Breast epithelium (tissue), 4 donors: ENCODE data around the gene VSIR. TPM values are rescaled to one million over a fixed set of nuclear protein-coding genes. Genes with fewer than 3 reads are reported as not detected.

Source experiments
- DNase-seq, 2 donors: peaks; one replicate each; pipeline ENCODE4 v3.0.0-alpha.2; 2019; ENCODE audit warnings: low spot score in 2 of 2
- H3K27ac ChIP-seq, 2 donors: fragments of 200-600 bp; sonication (generic) in 1 of 2; one replicate each; pipeline ENCODE4 v1.5.1; 2016 to 2019; ENCODE audit warnings: mild to moderate bottlenecking in 1 of 2
- H3K27me3 ChIP-seq, 2 donors: fragments of 200-600 bp; sonication (generic) in 1 of 2; one replicate each; pipeline versions ENCODE4 v1.5.1 to v1.6.0; 2017 to 2019; ENCODE audit warnings: control low read depth in 1 of 2, mild to moderate bottlenecking in 1 of 2
- H3K36me3 ChIP-seq: fragments of 200-600 bp; one replicate; pipeline ENCODE4 v1.5.1; 2019
- H3K4me1 ChIP-seq, 2 donors: fragments of 200-600 bp; sonication (generic); one replicate each; pipeline ENCODE4 v1.5.1; 2016 to 2019; ENCODE audit warnings: control low read depth in 1 of 2
- H3K4me3 ChIP-seq, 3 donors: fragments of 200-600 bp; sonication (generic); 1 replicate in 2 of 3; 2 replicates in 1 of 3; pipeline ENCODE4 v1.5.1; 2016 to 2019; ENCODE audit warnings: mild to moderate bottlenecking in 3 of 3, moderate library complexity in 2 of 3
- H3K9me3 ChIP-seq, 2 donors: fragments of 200-600 bp; sonication (generic) in 1 of 2; one replicate each; pipeline ENCODE4 v1.5.1; 2016 to 2019; ENCODE audit warnings: control low read depth in 1 of 2
- CTCF ChIP-seq, 3 donors: fragments of 450-650 bp; IDR thresholded peaks; one replicate each; pipeline ENCODE4 v1.5.1; 2016 to 2017; ENCODE audit warnings: antibody characterized with exemption in 3 of 3, mild to moderate bottlenecking in 3 of 3, moderate library complexity in 3 of 3
- POLR2A ChIP-seq: fragments of 450-650 bp; IDR thresholded peaks from one replicate; pipeline ENCODE4 v1.6.1; 2016; ENCODE audit warnings: antibody characterized with exemption, mild to moderate bottlenecking, moderate library complexity
- POLR2AphosphoS5 ChIP-seq, 3 donors: sonication (generic); formaldehyde crosslinking; IDR thresholded peaks; one replicate each; pipeline ENCODE4 v1.6.1; 2017; ENCODE audit warnings: antibody characterized with exemption in 3 of 3
- intact Hi-C: fragments of 100-400 bp; cut with DNase I; formaldehyde crosslinking; loops from one replicate; pipeline ENCODE4 v1.15.1; 2023; ENCODE audit warnings: low total_unique reads
- total RNA-seq, 3 donors: library from RNA; depleted of rRNA; stranded (reverse); fragments of >200 nt; gene quantifications; one replicate each; pipeline ENCODE4 v1.1.0, GENCODE V29; 2016

The VSIR gene
- total RNA-seq, 3 donors from 2014 or later = 33.4 to 58.7 (median 34.7) TPM

DNA sequence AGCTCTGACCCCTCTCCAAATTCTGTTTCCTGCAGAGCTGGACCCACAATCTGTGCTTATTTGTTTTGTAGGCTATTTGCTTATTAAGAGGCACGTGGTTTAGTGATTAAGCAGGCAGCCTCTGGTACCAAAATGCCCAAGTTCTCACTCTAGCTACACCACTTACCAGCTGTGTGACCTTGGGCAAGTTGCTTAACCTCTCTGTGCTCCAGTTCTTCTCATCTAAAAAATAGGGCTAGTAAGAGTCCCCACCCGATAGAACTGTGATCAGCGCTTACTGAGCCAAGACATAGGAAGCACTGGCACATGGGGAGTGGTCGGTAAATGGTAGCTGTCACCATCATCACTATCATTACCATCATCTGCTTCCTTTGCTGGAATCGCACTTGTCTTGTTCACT, 74.6 kb downstream of the VSIR start:
- no peak for DNase-seq
- H3K36me3 ChIP-seq = no peaks in the 10 kb centered on the region
- H3K4me1 ChIP-seq = no peaks in the 10 kb centered on the region
- intact Hi-C loops = no loop called here
- TF ChIP-seq POLR2A = no peak
- TF ChIP-seq POLR2AphosphoS5 (IDR thresholded peaks at IDR 0.05) = no peak
- TF ChIP-seq CTCF (IDR thresholded peaks at IDR 0.05) = no peak
- H3K27ac ChIP-seq = no peak overlapping the region
- no peak overlapping the region for H3K4me3 ChIP-seq
- no peaks in the 10 kb centered on the region for H3K9me3 ChIP-seq
- H3K27me3 ChIP-seq = no peaks in the 10 kb centered on the region

GRCh38 chr10:71697938-71698709, 75.2 kb downstream of the VSIR start:
- H3K27me3 ChIP-seq = no peaks in the 10 kb centered on the region
- H3K4me3 ChIP-seq = no peak overlapping the region
- intact Hi-C loops = no loop called here
- TF ChIP-seq POLR2AphosphoS5 (IDR thresholded peaks at IDR 0.05) (no peak), CTCF (IDR thresholded peaks at IDR 0.05) (no peak), POLR2A (no peak)
- no peaks in the 10 kb centered on the region for H3K36me3 ChIP-seq
- DNase-seq = no peak
- no peaks in the 10 kb centered on the region for H3K9me3 ChIP-seq
- H3K27ac ChIP-seq = no peak overlapping the region
- no peaks in the 10 kb centered on the region for H3K4me1 ChIP-seq

Other genes with a start within 250 kb of the VSIR start
- gene C10orf105, start 53.7 kb downstream of the VSIR start, total RNA-seq = under 1 TPM in 2 of 3 donors, not detected in 1; under 0.01 to 0.29 TPM
- gene PSAP, start 77.7 kb upstream of the VSIR start, total RNA-seq = 1,000 to 10,000 TPM in 1 of 3 donors, 100 to 1,000 TPM in 2; 623 to 1,873 (median 945) TPM
- 10 to 100 TPM; 20.2 to 34.5 (median 25.6) TPM for gene CHST3, start 190.9 kb upstream of the VSIR start, total RNA-seq